Skeletal muscle cell (primary cell): ENCODE data around the gene NFIA.

Experiments
- DNase-seq: peaks from one replicate; pipeline ENCODE4 v3.0.0-alpha.2; 2010; ENCODE audit warnings: low read depth
- H3K4me3 ChIP-seq: 2 replicates; pipeline ENCODE4 v1.5.1; 2011; ENCODE audit warnings: low read depth, mild to moderate bottlenecking, control low read depth, low read length, moderate library complexity

The NFIA gene

GRCh38 chr1:61420909-61421835, 338.8 kb downstream of the NFIA start:
- DNase-seq, result no peak
- H3K4me3 ChIP-seq, result no peak overlapping the region

DNA sequence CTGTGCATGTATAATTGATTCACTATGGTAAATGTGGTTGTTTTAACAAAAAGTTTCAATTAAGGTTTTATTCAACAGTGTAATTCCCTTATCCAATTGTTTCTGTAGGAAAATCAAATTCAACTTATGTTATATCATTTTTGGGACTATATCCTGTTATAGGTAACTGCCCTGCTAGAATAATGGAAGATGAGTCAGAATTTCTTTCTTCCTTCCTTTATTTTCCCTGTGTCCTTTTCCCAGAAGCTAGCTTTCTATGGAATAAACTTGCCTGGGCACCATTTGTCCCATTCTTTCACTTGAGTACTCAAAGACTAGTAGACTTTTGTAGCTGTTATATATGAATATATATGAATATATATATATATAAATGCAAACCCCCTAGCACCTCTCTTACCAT, 341.3 kb downstream of the NFIA start:
- no peak for DNase-seq
- no peak overlapping the region for H3K4me3 ChIP-seq

DNA sequence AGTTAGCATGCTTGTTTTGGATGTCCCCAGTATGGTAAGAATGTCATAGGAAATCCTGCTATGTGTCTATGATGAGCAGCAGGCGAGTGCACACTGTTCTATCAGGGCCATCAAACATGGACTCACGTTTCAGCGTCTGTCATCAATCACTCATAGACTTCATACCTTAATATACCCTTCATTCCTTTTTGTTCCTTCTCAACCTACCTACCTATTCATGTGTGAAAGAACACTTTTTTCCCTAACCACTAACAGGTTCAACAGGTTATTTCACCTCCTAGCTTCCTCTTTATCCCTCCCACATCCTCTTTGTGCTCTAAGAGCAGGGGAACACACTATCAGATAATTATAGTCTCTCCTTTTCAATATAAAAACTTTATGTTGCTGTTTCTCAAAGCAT, 342.0 kb downstream of the NFIA start:
- DNase-seq, result no peak
- H3K4me3 ChIP-seq, result no peak overlapping the region

GRCh38 chr1:61425040-61425439, 342.7 kb downstream of the NFIA start:
- DNase-seq, result no peak
- no peak overlapping the region for H3K4me3 ChIP-seq

DNA sequence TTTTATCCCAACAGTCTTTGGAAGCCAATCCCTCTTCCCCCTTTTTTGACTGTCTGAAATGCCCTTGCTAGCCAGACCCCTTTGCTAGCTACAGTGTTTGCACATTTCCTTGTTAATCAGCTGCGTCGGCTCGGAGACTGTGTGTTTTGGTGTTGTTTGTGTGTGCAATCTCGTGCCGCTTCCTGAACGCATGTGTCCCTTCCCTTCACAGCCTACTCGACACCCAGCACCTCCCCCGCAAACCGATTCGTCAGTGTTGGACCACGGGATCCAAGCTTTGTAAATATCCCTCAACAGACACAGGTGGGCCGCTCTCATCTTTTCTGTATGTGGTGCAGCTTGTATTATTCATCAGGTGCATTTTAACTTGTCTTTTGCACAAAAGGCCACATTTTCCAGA, 343.9 kb downstream of the NFIA start:
- no peak for DNase-seq
- no peak overlapping the region for H3K4me3 ChIP-seq

GRCh38 chr1:61426885-61427284, 344.5 kb downstream of the NFIA start:
- DNase-seq, result no peak
- no peak overlapping the region for H3K4me3 ChIP-seq

GRCh38 chr1:61427510-61427909, 345.1 kb downstream of the NFIA start:
- no peak for DNase-seq
- H3K4me3 ChIP-seq, result no peak overlapping the region

DNA sequence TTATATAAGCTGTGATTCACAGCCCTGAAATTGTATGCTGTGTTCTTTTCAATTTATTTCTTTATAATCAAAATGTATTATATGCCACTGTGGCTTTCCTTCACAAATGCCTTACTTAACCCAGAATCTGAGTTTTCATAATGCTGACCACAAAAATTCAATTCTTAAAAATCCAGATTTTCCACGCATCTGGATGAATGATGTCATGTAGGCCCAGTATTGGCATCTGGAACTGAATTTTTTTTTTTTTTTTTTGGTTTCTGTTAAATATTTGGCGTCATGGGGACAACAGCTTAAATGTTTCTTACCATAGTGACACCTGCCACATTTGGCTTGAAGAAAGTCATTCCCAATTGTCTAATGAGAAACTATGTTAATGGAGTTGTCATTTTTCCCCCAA, 345.8 kb downstream of the NFIA start:
- DNase-seq, result no peak
- H3K4me3 ChIP-seq, result no peak overlapping the region

GRCh38 chr1:61432616-61433388, 350.4 kb downstream of the NFIA start:
- no peak for DNase-seq
- no peak overlapping the region for H3K4me3 ChIP-seq

GRCh38 chr1:61433646-61434045, 351.3 kb downstream of the NFIA start:
- no peak for DNase-seq
- no peak overlapping the region for H3K4me3 ChIP-seq

- H3K4me3 ChIP-seq, result no peak overlapping the region
- DNase-seq, result no peak
Observed at GRCh38 chr1:61434276-61434675, 351.9 kb downstream of the NFIA start.

DNA sequence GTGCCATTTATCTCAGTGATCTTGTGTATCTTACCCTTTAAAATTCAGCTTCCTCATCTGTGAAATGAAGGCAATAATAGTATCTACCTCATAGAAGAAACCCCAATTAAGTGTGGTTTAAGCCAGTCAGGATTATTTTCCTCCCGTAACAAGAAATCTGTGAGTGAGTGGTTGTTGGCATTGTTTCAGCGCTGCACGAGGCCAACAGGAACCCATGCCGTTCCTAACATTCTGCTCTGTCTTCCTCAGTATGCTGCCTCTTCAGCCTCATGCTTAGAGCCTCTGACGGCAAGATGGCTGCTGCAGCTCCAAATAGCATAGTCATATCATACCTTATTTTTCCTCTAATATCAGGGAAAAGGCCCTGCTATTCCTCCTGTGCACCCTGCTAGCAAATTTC, 352.9 kb downstream of the NFIA start:
- no peak overlapping the region for H3K4me3 ChIP-seq
- no peak for DNase-seq

DNA sequence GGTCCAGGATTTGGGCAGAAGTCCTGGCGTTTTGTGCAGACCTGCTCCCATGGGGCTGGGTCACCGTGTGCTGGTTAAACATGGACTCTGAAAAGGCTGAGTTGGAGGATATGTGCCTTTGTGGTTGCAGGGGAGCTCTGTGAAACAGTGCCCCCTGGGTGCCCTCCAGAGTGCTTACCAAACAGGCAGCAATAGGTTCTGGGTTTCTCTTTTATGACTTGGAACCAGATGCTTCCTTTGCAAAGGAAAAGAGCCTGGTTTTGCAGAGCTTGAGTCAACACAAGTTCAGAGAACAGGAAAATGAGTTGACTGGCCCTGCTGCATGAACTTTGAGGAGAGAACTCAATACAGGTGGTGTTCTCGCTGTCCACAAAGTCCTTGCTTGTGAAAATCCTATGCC, 353.7 kb downstream of the NFIA start:
- no peak overlapping the region for H3K4me3 ChIP-seq
- no peak for DNase-seq

DNA sequence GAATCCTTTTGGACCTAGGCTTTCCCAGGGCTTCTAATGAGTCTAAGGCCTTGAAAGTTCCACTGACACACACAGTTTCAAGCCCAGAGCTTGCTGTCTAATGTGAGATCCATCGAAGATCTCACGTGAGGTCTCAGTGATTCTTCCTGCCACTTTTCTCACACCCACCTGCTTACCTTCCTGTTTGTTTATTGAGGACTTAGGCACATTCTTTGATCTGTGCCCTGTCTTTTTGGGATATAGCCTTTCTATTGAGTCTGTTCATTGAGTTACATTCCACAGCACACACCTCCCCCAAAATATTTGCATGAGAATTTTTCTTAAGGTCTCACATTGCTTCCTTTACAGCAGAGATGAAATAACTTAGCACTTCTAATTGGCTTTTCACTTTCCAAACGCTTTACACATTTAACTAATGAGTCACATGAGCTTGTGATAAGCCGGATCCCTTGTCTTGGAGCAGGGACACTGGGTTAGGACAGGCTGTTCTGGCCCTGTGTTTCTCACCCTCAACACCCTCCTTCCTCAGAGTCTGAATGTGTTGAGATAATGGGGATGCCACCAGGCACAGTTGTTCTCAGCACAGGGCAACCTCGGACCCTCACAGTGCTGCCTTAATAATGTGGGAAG, 354.2 kb downstream of the NFIA start:
- H3K4me3 ChIP-seq, result no peak overlapping the region
- no peak for DNase-seq

GRCh38 chr1:61439234-61439633, 356.9 kb downstream of the NFIA start:
- no peak for DNase-seq
- H3K4me3 ChIP-seq, result no peak overlapping the region

- DNase-seq, result peak; percentile 98
- H3K4me3 ChIP-seq, result no peak overlapping the region
Observed at GRCh38 chr1:61441723-61442262, 359.4 kb downstream of the NFIA start.

- H3K4me3 ChIP-seq, result no peak overlapping the region
- DNase-seq, result no peak
Observed at GRCh38 chr1:61442544-61442943, 360.2 kb downstream of the NFIA start.

- H3K4me3 ChIP-seq, result no peak overlapping the region
- no peak for DNase-seq
Observed at GRCh38 chr1:61444288-61444687, 361.9 kb downstream of the NFIA start.

GRCh38 chr1:61445269-61445825, 363.0 kb downstream of the NFIA start:
- no peak overlapping the region for H3K4me3 ChIP-seq
- DNase-seq, result no peak

DNA sequence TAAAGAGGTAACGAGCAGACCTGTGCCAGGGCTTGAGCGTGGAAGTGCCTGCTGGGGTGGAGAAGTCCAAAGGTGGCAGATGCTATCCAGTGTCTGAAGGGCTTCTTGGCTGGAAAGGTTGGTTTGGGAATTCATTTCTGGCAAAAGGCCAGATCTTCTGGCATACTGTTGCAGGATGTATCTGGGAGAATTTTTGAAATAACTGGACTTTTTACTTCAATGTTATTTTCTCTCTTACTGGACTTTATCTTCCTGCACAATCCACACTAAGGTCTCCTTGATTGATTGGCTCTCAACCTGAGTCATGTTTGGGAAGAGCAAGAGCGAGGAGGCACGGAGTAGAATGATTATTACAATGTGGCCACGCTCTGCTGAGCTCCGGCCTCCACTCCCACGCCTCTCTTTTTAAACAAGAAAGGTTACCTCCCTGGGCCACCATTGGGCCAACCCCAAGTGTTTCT, 364.2 kb downstream of the NFIA start:
- no peak overlapping the region for H3K4me3 ChIP-seq
- no peak for DNase-seq
